Omental fat pad (tissue), 4 donors: ENCODE results near the gene GCLC. TPM values are rescaled to one million over a fixed set of nuclear protein-coding genes. Genes with fewer than 3 reads are reported as not detected.
A peak's percentile ranks its signal among the peaks of the same experiment; 100 is the strongest.

Experiments
- ATAC-seq: fragments of 150-250 bp; one replicate; pipeline ENCODE4 v1.9.1; 2016; ENCODE audit warnings: mild to moderate bottlenecking, moderate library complexity; ENCODE audit not compliant: low FRiP score
- DNase-seq: peaks from one replicate; pipeline ENCODE4 v3.0.0-alpha.2; 2019; ENCODE audit warnings: low spot score
- total RNA-seq, 4 donors: library from RNA; depleted of rRNA; stranded (reverse); fragments of >200 nt; gene quantifications; one replicate each; pipeline ENCODE4 v1.1.0, GENCODE V29; 2016
- TF ChIP-seq, protein P1 (sequence below), 3 donors: fragments of 450-650 bp; IDR thresholded peaks; one replicate each; pipeline ENCODE4 v1.5.1; 2016 to 2017; ENCODE audit warnings: antibody characterized with exemption in 3 of 3, mild to moderate bottlenecking in 3 of 3, moderate library complexity in 2 of 3

GCLC gene
- total RNA-seq = 10 to 100 TPM; 38.6 to 86.3 (median 46.6) TPM

GRCh38 chr6:53544470-53545308 lies at the start of gene GCLC:
Gene GCLC (minus strand): TSS chr6:53545101. CDS start chr6:53544645, 456 bp downstream.
- TF ChIP-seq, protein P1, sequence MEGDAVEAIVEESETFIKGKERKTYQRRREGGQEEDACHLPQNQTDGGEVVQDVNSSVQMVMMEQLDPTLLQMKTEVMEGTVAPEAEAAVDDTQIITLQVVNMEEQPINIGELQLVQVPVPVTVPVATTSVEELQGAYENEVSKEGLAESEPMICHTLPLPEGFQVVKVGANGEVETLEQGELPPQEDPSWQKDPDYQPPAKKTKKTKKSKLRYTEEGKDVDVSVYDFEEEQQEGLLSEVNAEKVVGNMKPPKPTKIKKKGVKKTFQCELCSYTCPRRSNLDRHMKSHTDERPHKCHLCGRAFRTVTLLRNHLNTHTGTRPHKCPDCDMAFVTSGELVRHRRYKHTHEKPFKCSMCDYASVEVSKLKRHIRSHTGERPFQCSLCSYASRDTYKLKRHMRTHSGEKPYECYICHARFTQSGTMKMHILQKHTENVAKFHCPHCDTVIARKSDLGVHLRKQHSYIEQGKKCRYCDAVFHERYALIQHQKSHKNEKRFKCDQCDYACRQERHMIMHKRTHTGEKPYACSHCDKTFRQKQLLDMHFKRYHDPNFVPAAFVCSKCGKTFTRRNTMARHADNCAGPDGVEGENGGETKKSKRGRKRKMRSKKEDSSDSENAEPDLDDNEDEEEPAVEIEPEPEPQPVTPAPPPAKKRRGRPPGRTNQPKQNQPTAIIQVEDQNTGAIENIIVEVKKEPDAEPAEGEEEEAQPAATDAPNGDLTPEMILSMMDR (IDR thresholded peaks at IDR 0.05) = peak in 1 of 3 donors; percentile 20
- DNase-seq (peak; percentile 75), ATAC-seq (peak; percentile 78)

DNA sequence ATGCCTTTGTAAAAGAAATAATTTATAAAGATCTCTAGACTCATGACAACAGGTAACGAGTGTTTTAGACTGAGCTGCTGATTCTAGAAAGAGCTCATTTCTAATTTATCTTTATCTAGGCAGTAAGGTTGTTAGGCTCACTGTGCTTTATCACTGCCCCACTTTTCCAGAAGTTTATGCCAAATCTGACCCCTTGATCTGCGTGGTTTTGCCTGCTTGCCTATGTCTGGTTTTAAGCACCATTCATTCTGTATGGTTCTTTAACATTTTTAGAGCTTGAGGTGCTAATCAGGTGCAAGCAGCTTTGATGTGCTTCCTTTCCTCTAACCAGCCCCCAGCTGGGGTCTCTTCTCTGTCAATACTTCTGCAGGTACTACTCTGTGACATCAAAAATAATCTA lies 49.7 kb upstream of the GCLC start:
- ATAC-seq (no peak), DNase-seq (no peak)
- TF ChIP-seq, protein P1 (IDR thresholded peaks at IDR 0.05) = no peak

DNA sequence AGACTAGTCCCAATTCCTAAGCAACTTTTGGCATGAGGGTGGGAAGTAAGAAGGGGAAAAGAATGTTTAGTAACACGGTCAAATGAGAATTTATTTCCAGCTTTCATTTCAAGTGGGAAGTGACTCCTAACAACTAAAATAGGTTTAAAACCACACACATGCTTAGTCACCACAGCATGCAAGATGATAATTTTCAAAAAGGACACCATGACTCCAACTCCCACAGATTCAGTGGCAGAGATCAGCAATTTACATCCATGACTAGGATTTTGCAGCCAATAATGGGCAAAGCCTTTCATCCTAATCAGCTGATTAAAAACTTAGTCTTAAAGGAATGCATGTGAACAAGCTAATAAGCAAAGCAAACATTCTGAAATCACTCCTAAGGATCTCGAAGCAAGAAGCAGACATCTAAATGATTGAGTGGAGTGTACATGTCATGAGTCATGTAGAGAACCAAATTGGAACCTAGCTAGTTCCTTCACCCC lies 48.1 kb upstream of the GCLC start:
- ATAC-seq = peak; percentile 23
- TF ChIP-seq, protein P1 (IDR thresholded peaks at IDR 0.05) = no peak
- DNase-seq = no peak

DNA sequence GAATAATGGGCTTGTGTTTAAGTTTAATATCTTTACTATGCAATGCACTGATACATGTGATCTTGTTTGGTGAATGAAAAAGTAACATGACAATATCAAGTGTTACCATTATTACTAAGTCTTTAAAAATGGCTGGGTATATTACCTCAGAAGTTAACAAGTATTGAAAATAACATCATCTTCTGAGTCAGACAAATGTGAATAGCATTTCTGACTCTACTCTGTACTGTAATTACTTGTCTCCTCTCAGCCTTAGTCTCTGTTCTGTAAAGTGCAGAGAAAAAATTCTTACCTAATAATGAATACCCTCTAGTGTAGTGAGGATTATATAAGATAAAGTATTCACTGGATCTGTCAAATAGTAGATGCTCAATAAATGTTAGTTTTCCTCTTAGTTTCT lies 47.0 kb upstream of the GCLC start:
- TF ChIP-seq, protein P1 (IDR thresholded peaks at IDR 0.05) = no peak
- ATAC-seq = no peak
- no peak for DNase-seq

- DNase-seq (no peak), ATAC-seq (no peak)
- TF ChIP-seq, protein P1 (IDR thresholded peaks at IDR 0.05) = no peak
These were observed 44.1 kb upstream of the GCLC start for GRCh38 chr6:53588816-53589509.

DNA sequence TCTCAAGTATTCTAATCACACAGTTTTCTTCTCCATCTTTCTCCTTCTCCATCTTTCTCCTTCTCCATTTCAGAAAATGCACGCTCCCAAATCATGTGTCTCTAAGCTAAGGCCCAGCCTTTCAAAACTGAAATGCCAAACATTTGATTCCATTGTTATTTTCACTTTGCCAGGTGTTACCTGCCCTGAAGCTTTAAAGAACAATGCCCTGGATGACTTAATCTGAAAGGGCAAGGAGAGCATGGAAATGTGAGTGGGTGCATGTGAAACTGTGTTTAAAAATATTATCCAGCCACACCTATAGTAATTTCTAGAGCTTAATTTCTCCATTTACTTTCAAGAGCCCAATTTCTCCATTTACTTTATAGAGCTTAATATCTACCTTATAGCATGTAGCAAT lies 42.4 kb upstream of the GCLC start:
- no peak for DNase-seq
- TF ChIP-seq, protein P1 (IDR thresholded peaks at IDR 0.05) = no peak
- ATAC-seq = no peak
